PC-9 (cell line): ENCODE data around the gene EPHB2.

ENCODE experiments used
- CTCF ChIP-seq: fragments of 200-600 bp; sonication (generic); conservative IDR thresholded peaks from 2 replicates; pipeline ENCODE4 v1.6.1; 2017; ENCODE audit warnings: mixed run types, antibody characterized with exemption, mild to moderate bottlenecking, moderate library complexity
- EZH2 ChIP-seq: fragments of 200-600 bp; sonication (generic); IDR thresholded peaks from 2 replicates; pipeline ENCODE4 v1.8.0; 2017; ENCODE audit warnings: antibody characterized with exemption, low read depth

- TF ChIP-seq CTCF (no peak), EZH2 (no peak)
Measured at GRCh38 chr1:22677931-22678896, 32.4 kb upstream of the EPHB2 start.
